Right lobe of liver (tissue), 6 donors: ENCODE data around the gene TRIM41. TPM values are rescaled to one million over a fixed set of nuclear protein-coding genes. Genes with fewer than 3 reads are reported as not detected.

ENCODE experiments used
- ATAC-seq, 4 donors: fragments of 200-7000 bp; cut with Tn5 transposase; one replicate each; pipeline ENCODE4 v1.9.1; 2020; ENCODE audit warnings: mild to moderate bottlenecking in 4 of 4, moderate library complexity in 4 of 4
- DNase-seq, 3 donors: peaks; one replicate each; pipeline ENCODE4 v3.0.0-alpha.2; 2020
- H3K27ac ChIP-seq, 3 donors: fragments of 200-600 bp; one replicate each; pipeline ENCODE4 v1.8.0; 2022
- H3K27me3 ChIP-seq, 2 donors: fragments of 200-600 bp; one replicate each; pipeline ENCODE4 v1.8.0; 2022
- H3K36me3 ChIP-seq, 4 donors: fragments of 200-600 bp; sonication (generic) in 1 of 4; one replicate each; pipeline versions ENCODE4 v1.5.1 to v1.8.0; 2017 to 2022; ENCODE audit warnings: control low read depth in 1 of 4
- H3K4me1 ChIP-seq, 4 donors: fragments of 200-600 bp; sonication (generic) in 1 of 4; one replicate each; pipeline versions ENCODE4 v1.5.1 to v1.8.0; 2017 to 2022; ENCODE audit warnings: control low read depth in 1 of 4
- H3K4me3 ChIP-seq, 3 donors: fragments of 200-600 bp; one replicate each; pipeline ENCODE4 v1.8.0; 2022
- H3K9me3 ChIP-seq, 4 donors: fragments of 200-600 bp; sonication (generic) in 1 of 4; one replicate each; pipeline versions ENCODE4 v1.5.1 to v1.8.0; 2017 to 2022; ENCODE audit warnings: control low read depth in 1 of 4
- POLR2A ChIP-seq: fragments of 450-650 bp; IDR thresholded peaks from one replicate; pipeline ENCODE4 v1.6.1; 2017; ENCODE audit warnings: antibody characterized with exemption, mild to moderate bottlenecking
- WGBS: methylation state at CpG from one replicate; pipeline ENCODE4 v1.1.6; 2018; ENCODE audit warnings: low coverage, low lambda C conversion rate; ENCODE audit not compliant: insufficient coverage; ENCODE audit errors: missing lambda C conversion rate; 5-methylcytosine and 5-hydroxymethylcytosine counted together
- intact Hi-C, 2 donors: fragments of 100-400 bp; cut with DNase I; formaldehyde crosslinking; loops; one replicate each; pipeline versions ENCODE4 v1.11.2 to v1.14.1; 2022
- total RNA-seq, 6 experiments: library from RNA; depleted of rRNA in 2 of 6; stranded (reverse); fragments of >200 nt in 2 of 6; fragmentation: NEBNext Ultra II Directional in 3 of 6; extraction: Animal tissue kit (Norgen Biotek cat#: 25700) in 3 of 6; gene quantifications; one replicate each; pipeline versions ENCODE4 v1.1.0 to v1.2.4, GENCODE V29; 2016 to 2023
- TF ChIP-seq, protein P1 (sequence below), 4 donors: fragments of 200-600 bp in 3 of 4; fragments of 450-650 bp in 1 of 4; IDR thresholded peaks; one replicate each; pipeline versions ENCODE4 v1.5.1 to v1.8.0; 2016 to 2022; ENCODE audit warnings: antibody characterized with exemption in 4 of 4, mild to moderate bottlenecking in 2 of 4
- donor health status: DM: no; HTN: yes; CAD: no.
- donor health status: DM: no; HTN: no; CAD: no.
- donor health status: DM: no; HTN: no; CAD: no.
- donor health status: DM: no; HTN: yes; CAD: no.
- donor health status: DM: no; HTN: yes; CAD: no.

The TRIM41 gene
- total RNA-seq, 6 experiments from 2014 or later: 7.3 to 20.6 (median 15.9) TPM

DNA sequence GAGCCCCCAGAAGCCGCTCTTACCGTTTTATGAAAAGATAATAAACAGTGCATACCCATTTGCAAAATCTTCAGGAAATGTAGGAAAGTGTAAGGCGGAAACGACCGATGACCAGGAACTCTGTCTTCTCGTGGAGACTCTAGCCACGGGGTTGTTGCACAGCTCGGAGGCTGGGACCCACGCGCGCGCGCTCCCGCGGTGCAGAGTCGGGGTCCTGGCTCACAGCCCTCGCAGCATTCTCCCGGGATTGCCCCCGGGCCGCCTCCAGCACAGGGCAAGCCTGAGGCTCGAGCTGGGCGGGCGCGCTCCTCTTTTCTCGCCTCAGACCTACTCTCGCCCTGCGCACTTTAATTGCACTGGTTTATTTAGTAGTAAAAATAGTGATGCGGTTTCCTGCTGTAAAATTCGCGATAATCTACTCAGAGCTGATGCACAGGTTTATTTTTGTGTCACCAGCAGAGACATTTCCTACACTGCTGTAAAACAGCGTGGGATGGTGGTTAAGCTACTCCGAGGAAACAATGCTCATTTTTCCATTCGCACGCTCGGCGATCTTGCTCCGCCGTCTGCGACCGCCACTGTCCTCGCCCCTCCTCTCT is 33.6 kb upstream of the TRIM41 start:
- Histone ChIP-seq H3K27ac (peak overlapping the region in 1 of 3 donors; percentile 29), H3K36me3 (no peaks in the 10 kb centered on the region), H3K4me1 (peaks cover 0 to 34% (median 0%) of the 10 kb centered on the region in 4 donors), H3K27me3 (no peaks in the 10 kb centered on the region), H3K4me3 (peak overlapping the region; percentile 71 to 88 (median 71)), H3K9me3 (no peaks in the 10 kb centered on the region)
- DNase-seq (peak in 1 of 3 donors; percentile 44), ATAC-seq (no peak)
- no peak for TF ChIP-seq POLR2A
- TF ChIP-seq, protein P1, sequence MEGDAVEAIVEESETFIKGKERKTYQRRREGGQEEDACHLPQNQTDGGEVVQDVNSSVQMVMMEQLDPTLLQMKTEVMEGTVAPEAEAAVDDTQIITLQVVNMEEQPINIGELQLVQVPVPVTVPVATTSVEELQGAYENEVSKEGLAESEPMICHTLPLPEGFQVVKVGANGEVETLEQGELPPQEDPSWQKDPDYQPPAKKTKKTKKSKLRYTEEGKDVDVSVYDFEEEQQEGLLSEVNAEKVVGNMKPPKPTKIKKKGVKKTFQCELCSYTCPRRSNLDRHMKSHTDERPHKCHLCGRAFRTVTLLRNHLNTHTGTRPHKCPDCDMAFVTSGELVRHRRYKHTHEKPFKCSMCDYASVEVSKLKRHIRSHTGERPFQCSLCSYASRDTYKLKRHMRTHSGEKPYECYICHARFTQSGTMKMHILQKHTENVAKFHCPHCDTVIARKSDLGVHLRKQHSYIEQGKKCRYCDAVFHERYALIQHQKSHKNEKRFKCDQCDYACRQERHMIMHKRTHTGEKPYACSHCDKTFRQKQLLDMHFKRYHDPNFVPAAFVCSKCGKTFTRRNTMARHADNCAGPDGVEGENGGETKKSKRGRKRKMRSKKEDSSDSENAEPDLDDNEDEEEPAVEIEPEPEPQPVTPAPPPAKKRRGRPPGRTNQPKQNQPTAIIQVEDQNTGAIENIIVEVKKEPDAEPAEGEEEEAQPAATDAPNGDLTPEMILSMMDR (IDR thresholded peaks at IDR 0.05): no peak
- intact Hi-C loops: no loop called here
- under 1% methylated on average over 19 of the region's 41 CpGs for WGBS

DNA sequence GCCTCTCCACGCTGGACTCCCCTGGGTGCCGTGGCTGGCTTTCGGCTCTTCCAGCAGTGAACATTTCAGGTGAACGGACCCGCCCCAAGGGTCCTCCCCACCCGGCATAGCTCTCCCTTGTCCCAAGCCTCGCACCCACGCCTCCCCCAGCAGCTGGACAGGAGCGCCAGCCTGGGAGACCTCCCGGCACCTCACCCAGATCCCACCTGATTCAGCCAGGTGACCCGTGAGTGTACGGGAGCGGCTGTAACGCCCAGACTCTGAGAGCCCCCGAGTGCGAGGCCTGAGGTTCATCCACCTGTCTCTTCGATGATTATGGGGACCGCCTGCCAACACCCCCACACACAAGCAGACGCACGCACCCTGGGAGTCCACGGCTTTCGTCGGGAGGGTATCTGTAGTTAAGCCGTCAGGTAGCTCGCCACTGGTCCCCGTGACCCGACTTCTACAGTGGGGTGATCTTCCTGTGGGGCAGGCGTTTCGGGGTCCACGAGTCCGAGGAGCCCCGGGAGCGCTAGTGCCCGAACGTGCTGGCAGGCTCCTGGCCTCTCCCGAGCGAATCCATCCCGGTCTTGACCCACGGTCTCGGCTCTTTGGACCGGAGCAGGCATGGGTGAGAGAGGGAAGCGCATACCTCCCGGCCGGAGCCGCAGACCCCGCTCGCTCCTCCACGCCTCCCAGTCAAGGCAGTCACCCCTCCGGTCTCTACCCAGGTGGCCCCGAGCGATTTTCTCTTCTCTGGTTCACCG is 32.9 kb upstream of the TRIM41 start:
- DNase-seq (peak in 1 of 3 donors; percentile 39), ATAC-seq (no peak)
- H3K27me3 ChIP-seq: no peaks in the 10 kb centered on the region
- H3K4me3 ChIP-seq: peak overlapping the region; percentile 71 to 88 (median 71)
- H3K9me3 ChIP-seq: no peaks in the 10 kb centered on the region
- WGBS: 0% methylated on average over 20 of the region's 52 CpGs
- TF ChIP-seq POLR2A: no peak
- TF ChIP-seq, protein P1 (IDR thresholded peaks at IDR 0.05): no peak
- peaks cover 0 to 32% (median 0%) of the 10 kb centered on the region in 4 donors for H3K4me1 ChIP-seq
- intact Hi-C loops: no loop called here
- no peaks in the 10 kb centered on the region for H3K36me3 ChIP-seq
- peak overlapping the region in 1 of 3 donors; percentile 29 for H3K27ac ChIP-seq

DNA sequence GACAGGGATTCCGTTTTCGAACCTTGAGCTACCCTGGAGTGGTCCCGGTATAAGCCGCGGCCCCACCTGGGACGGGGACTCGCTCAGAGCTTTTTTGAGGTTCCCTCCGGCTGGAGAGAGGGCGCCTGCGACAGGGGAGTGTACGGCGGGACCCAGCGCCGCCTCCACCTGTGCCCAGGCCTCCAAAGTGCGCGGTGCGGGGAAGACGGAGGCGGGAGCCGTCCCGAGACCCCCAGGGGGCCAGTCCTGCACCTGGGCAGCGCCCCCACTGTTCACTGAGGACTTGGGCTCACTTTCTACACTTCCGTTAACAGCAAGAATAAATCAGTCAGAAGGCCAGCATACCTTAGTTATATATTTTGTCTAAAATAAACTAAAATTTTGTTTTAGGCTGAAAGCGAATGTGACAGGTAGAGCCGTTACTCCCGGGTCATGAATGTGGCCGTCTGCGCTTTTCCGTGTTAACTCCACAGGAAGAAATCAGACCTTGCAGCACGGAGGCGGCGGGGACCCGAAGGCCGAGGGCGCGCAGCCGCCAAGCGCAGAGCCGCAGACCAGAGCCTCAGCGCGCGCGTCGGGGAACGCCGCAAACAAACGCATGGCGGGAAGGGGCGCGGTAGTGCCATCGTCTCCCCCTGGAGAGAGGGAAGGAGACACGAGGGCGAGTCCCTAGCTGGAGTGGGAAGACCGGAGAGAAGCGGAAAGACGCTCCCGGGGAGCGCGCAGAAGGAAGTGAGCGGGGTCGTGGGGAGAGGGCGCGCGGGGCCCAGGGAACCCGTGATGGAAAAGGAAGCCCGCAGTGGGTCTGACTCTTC is 32.2 kb upstream of the TRIM41 start:
- Histone ChIP-seq H3K4me3 (peak overlapping the region; percentile 71 to 88 (median 71)), H3K4me1 (peaks cover 0 to 32% (median 0%) of the 10 kb centered on the region in 4 donors), H3K36me3 (no peaks in the 10 kb centered on the region), H3K27ac (peak overlapping the region; percentile 56 to 90 (median 72)), H3K9me3 (no peaks in the 10 kb centered on the region), H3K27me3 (no peaks in the 10 kb centered on the region)
- intact Hi-C loops: no loop called here
- TF ChIP-seq, protein P1 (IDR thresholded peaks at IDR 0.05): peak in 3 of 4 donors; percentile 15 to 24 (median 22)
- no peak for TF ChIP-seq POLR2A
- under 1% methylated on average over 38 of the region's 66 CpGs for WGBS
- ATAC-seq: peak; percentile 10 to 33 (median 25)
- peak in 2 of 3 donors; percentile 48 to 72 for DNase-seq

DNA sequence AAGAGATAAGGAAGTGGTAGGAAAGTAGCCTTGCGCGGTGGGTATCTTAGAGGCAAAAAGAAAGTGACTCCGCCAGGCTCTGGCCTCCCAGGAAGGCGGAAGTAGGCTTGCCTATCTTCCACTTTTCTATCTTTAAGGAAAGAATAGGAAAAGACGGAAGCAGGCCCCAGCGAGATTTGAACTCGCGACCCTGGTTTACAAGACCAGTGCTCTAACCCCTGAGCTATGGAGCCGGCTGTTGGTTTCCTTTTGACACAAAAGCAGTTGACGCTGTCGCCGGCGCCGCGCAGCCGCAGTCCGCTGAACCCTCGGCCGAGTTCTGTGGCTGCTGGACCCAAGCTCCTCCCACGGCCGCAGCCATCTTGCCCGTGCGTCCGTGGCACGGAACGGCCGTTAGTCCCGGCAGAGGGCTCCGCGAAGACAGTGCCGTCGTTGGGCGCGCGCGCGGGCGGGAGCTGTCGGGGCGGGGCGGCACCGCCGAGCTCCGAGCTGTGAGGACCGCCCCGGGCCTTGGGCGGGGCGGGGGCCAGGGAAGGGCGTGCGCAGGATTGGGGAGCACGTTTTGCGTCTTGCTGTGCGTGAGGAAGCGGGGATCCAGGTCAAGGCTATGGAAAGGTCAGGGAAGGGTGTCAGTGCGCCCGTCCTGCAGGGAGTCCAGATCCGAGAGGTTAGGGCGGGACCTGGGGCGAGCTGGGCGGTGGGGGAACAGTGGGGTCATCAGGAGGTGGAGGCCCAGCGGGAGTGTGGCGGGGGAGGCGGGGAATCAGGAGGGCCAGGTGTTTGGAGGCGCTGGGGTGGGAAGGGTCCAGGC is 31.4 kb upstream of the TRIM41 start:
- TF ChIP-seq POLR2A: peak; percentile 46
- TF ChIP-seq, protein P1 (IDR thresholded peaks at IDR 0.05): no peak
- Histone ChIP-seq H3K9me3 (no peaks in the 10 kb centered on the region), H3K36me3 (no peaks in the 10 kb centered on the region), H3K27me3 (no peaks in the 10 kb centered on the region), H3K4me3 (peak overlapping the region; percentile 71 to 88 (median 71)), H3K27ac (peak overlapping the region; percentile 63 to 90 (median 84)), H3K4me1 (peaks cover 0 to 32% (median 0%) of the 10 kb centered on the region in 4 donors)
- intact Hi-C loops: no loop called here
- DNase-seq (peak; percentile 94 to 95 (median 95)), ATAC-seq (peak; percentile 70 to 89 (median 78))
- WGBS: 0% methylated on average over 22 of the region's 64 CpGs
